K562 (cell line): Measurements from ENCODE around the gene ERICH6. TPM values are rescaled to one million over a fixed set of nuclear protein-coding genes. Genes with fewer than 3 reads are reported as not detected.

Experiments used
- ATAC-seq: fragments of 200-7000 bp; cut with Tn5 transposase; 3 replicates; pipeline ENCODE4 v1.9.1; 2020; ENCODE audit warnings: moderate library complexity
- BruUV-seq: library from RNA; stranded (reverse); fragments of 400-500 nt; replicated peaks from 2 replicates; lab custom pipeline; 2021; lab: Mats Ljungman, UMichigan
- CTCF ChIA-PET: fragments of 300-600 bp; formaldehyde crosslinking; extraction: SDS; loops from one replicate; lab custom pipeline; 2021; ENCODE audit warnings: low intra/inter-chr PET ratio; lab: Yijun Ruan, JAX
- POLR2A ChIA-PET: fragments of 300-600, 350-650 bp; sonication (Branson Sonifier 250); formaldehyde crosslinking; extraction: SDS; loops from one replicate; lab custom pipeline; 2021; ENCODE audit warnings: antibody characterized with exemption, inconsistent platforms; lab: Yijun Ruan, JAX
- DNase-seq, 4 experiments: peaks; one replicate each; pipeline versions ENCODE4 v3.0.0 to v3.0.0-alpha.2; 2011 to 2018; ENCODE audit warnings: low spot score in 3 of 4, mixed read lengths in 3 of 4; ENCODE audit errors: extremely low read depth in 1 of 4
- FAIRE-seq: peaks from 2 replicates; lab custom pipeline; 2011; peaks lifted over from hg19 to GRCh38; lab: Jason Lieb, UNC
- H2AFZ ChIP-seq: 2 replicates; pipeline ENCODE4 v1.6.0; 2011; ENCODE audit warnings: low read depth, low read length, control low read depth, inconsistent platforms
- H3K27ac ChIP-seq: fragments of 200-600 bp; 3 replicates; pipeline ENCODE4 v1.8.0; 2011; ENCODE audit warnings: low read depth, mild to moderate bottlenecking, control low read depth, inconsistent platforms, low read length, moderate library complexity, mixed read lengths; ENCODE audit errors: extremely low read depth
- H3K27me3 ChIP-seq, 2 experiments: fragments of 300-600 bp in 1 of 2; 2 replicates in 1 of 2; 3 replicates in 1 of 2; pipeline versions ENCODE4 v1.6.0 to v1.8.0; 2011; ENCODE audit warnings: inconsistent platforms in 2 of 2, low read length in 2 of 2, mild to moderate bottlenecking in 1 of 2, mixed read lengths in 1 of 2, moderate library complexity in 1 of 2; ENCODE audit not compliant: control insufficient read depth in 2 of 2, insufficient read depth in 2 of 2
- H3K36me3 ChIP-seq: fragments of 300-600 bp; 3 replicates; pipeline ENCODE4 v1.8.0; 2011; ENCODE audit warnings: mild to moderate bottlenecking, low read length, inconsistent platforms; ENCODE audit not compliant: control insufficient read depth, insufficient read depth
- H3K4me1 ChIP-seq, 2 experiments: fragments of 200-600 bp in 1 of 2; replicated peaks in 1 of 2; 2 replicates in 1 of 2; 3 replicates in 1 of 2; pipeline versions ENCODE4 v1.5.1 to v1.8.0; 2011; ENCODE audit warnings: inconsistent platforms in 2 of 2, low read length in 2 of 2, mild to moderate bottlenecking in 1 of 2, mixed read lengths in 1 of 2, moderate library complexity in 1 of 2; ENCODE audit not compliant: control insufficient read depth in 2 of 2, insufficient read depth in 2 of 2
- H3K4me2 ChIP-seq: 2 replicates; pipeline ENCODE4 v1.6.1; 2011; ENCODE audit warnings: low read length, control low read depth, inconsistent platforms, mixed read lengths; ENCODE audit not compliant: insufficient read depth
- H3K4me3 ChIP-seq: fragments of 200-600 bp; sonication (generic), shearing (Covaris generic); 2 replicates; pipeline ENCODE4 v1.5.1; 2016; ENCODE audit warnings: control low read depth, inconsistent platforms
- H3K79me2 ChIP-seq: fragments of 200-600 bp; 3 replicates; pipeline ENCODE4 v1.8.0; 2011; ENCODE audit warnings: low read length, inconsistent platforms; ENCODE audit not compliant: control insufficient read depth, insufficient read depth
- H3K9ac ChIP-seq, 2 experiments: 2 replicates each; pipeline versions ENCODE4 v1.6.0 to v1.6.1; 2011; ENCODE audit warnings: low read depth in 2 of 2, low read length in 2 of 2, control low read depth in 1 of 2, inconsistent platforms in 1 of 2, mild to moderate bottlenecking in 1 of 2, mixed read lengths in 1 of 2; ENCODE audit not compliant: insufficient read depth in 1 of 2
- H3K9me1 ChIP-seq: one replicate; pipeline ENCODE4 v1.6.0; 2011; ENCODE audit warnings: inconsistent platforms, mild to moderate bottlenecking, low read length, moderate library complexity; ENCODE audit not compliant: control insufficient read depth, insufficient read depth
- H3K9me3 ChIP-seq: replicated peaks from 2 replicates; pipeline ENCODE4 v1.5.1; 2011; ENCODE audit warnings: low read depth, low read length, inconsistent platforms; ENCODE audit not compliant: control insufficient read depth, insufficient read depth
- H4K20me1 ChIP-seq: replicated peaks from 2 replicates; pipeline ENCODE4 v1.6.1; 2011; ENCODE audit warnings: low read length, inconsistent platforms, mixed read lengths; ENCODE audit not compliant: control insufficient read depth, insufficient read depth
- CAMTA2 ChIP-seq: fragments of 250-450 bp; sonication (Bioruptor Pico); conservative IDR thresholded peaks from 2 replicates; pipeline ENCODE4 v1.5.1; 2022
- GTF2E2 ChIP-seq: fragments of 200-800 bp; sonication (Bioruptor generic); IDR thresholded peaks from 2 replicates; pipeline ENCODE4 v1.6.1; 2016; ENCODE audit warnings: missing genetic modification characterization, missing compliant biosample characterization
- MAFG ChIP-seq: fragments of 450-650 bp; conservative IDR thresholded peaks from 2 replicates; pipeline ENCODE4 v1.6.1; 2016; ENCODE audit warnings: missing genetic modification characterization, missing compliant biosample characterization
- RAD51 ChIP-seq: fragments of 450-650 bp; IDR thresholded peaks from 2 replicates; pipeline ENCODE4 v1.7.1; 2016; ENCODE audit warnings: low read depth, mild to moderate bottlenecking, borderline replicate concordance
- SRSF3 ChIP-seq: fragments of 200-400 bp; formaldehyde crosslinking; IDR thresholded peaks from 2 replicates; pipeline ENCODE4 v1.6.1; 2016; ENCODE audit warnings: mild to moderate bottlenecking, low read length, moderate library complexity; ENCODE audit not compliant: insufficient read depth
- TAF15 ChIP-seq: fragments of 200-400 bp; formaldehyde crosslinking; IDR thresholded peaks from 2 replicates; pipeline ENCODE4 v1.6.1; 2017; ENCODE audit warnings: mild to moderate bottlenecking, low read depth, low read length, moderate library complexity
- U2AF1 ChIP-seq: fragments of 200-400 bp; formaldehyde crosslinking; optimal IDR thresholded peaks from 2 replicates; pipeline ENCODE3; 2017; ENCODE audit warnings: mild to moderate bottlenecking, low read depth, low read length, moderate library complexity
- ZNF165 ChIP-seq: fragments of 250-450 bp; sonication (Bioruptor Pico); IDR thresholded peaks from 2 replicates; pipeline ENCODE4 v1.4.0; 2020; ENCODE audit warnings: borderline replicate concordance
- ZNF584 ChIP-seq: fragments of 200-800 bp; sonication (Bioruptor generic); IDR thresholded peaks from 2 replicates; pipeline ENCODE4 v1.6.1; 2016; ENCODE audit warnings: low read depth, mild to moderate bottlenecking, missing genetic modification characterization, missing compliant biosample characterization
- in situ Hi-C: fragments of 300-500 bp; cut with MboI; formaldehyde crosslinking; loops from 4 replicates; pipeline ENCODE4 v1.15.0; 2018; ENCODE audit warnings: inconsistent platforms, mixed read lengths
- intact Hi-C: fragments of 100-400 bp; cut with micrococcal nuclease; formaldehyde crosslinking; loops from 2 replicates; pipeline ENCODE4 v1.14.2; 2022
- polyA plus RNA-seq, 8 experiments: library from polyadenylated mRNA; depleted of rRNA in 4 of 8; stranded (reverse) in 5 of 8; unstranded in 3 of 8; fragments of >200 nt; fragmentation: Nextera tagmentation in 2 of 8; fragmentation: Illumina TruSeq in 1 of 8; extraction: Ambion mirVana in 2 of 8; extraction: Trizol in 1 of 8; gene quantifications; 2 replicates each; pipeline versions ENCODE4 v1.2.1 to v1.2.3, GENCODE V29; 2011 to 2014; ENCODE audit warnings: inconsistent platforms in 1 of 8, missing spikeins in 1 of 8
- total RNA-seq, 7 experiments: library from RNA; depleted of rRNA in 6 of 7; stranded (reverse); fragments of >200 nt in 6 of 7; fragmentation: Illumina TruSeq in 2 of 7; extraction: Trizol in 2 of 7; gene quantifications; 2 replicates each; pipeline versions ENCODE4 v1.2.1 to v1.2.3, GENCODE V29; 2011 to 2021; ENCODE audit warnings: low replicate concordance in 1 of 7
- TF ChIP-seq, protein P1 (sequence below): IDR thresholded peaks from 2 replicates; pipeline ENCODE4 v1.6.1; 2011; ENCODE audit warnings: borderline replicate concordance, low read depth, mild to moderate bottlenecking, moderate library complexity, low read length; ENCODE audit not compliant: insufficient read depth, poor library complexity, severe bottlenecking

The ERICH6 gene
- total and polyA plus RNA-seq, 9 of the 15 experiments (the other 6 are each of a cell fraction or from before 2014, with no cell fraction given), result not detected

DNA sequence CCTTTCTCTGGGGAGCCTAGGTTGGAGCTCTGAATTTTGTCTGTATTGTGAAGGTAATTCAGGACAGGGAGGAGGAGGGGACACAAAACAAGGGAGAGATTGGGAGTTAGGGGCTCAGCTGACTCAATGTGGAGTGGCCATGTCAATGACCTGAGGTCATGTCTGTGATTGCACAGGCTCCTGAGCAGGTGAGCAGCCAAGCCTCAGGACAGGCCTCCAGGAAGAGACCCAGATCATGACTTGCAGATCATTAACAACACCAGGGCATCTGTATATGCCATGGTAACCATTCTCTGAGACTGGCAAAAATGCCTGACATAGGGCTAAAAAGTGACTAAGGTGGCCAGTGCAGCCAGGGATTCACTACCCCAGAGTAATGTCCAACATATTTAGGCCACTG, 20.9 kb downstream of the ERICH6 start:
- H3K9me3 ChIP-seq, result no peaks in the 10 kb centered on the region
- H3K9ac ChIP-seq, result no peak overlapping the region
- TF ChIP-seq, protein P1, sequence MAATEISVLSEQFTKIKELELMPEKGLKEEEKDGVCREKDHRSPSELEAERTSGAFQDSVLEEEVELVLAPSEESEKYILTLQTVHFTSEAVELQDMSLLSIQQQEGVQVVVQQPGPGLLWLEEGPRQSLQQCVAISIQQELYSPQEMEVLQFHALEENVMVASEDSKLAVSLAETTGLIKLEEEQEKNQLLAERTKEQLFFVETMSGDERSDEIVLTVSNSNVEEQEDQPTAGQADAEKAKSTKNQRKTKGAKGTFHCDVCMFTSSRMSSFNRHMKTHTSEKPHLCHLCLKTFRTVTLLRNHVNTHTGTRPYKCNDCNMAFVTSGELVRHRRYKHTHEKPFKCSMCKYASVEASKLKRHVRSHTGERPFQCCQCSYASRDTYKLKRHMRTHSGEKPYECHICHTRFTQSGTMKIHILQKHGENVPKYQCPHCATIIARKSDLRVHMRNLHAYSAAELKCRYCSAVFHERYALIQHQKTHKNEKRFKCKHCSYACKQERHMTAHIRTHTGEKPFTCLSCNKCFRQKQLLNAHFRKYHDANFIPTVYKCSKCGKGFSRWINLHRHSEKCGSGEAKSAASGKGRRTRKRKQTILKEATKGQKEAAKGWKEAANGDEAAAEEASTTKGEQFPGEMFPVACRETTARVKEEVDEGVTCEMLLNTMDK, result no peak
- TF ChIP-seq SRSF3, result no peak
- TF ChIP-seq TAF15, result no peak
- no peak for TF ChIP-seq ZNF165 (CRISPR knock-in tag)
- no peak for TF ChIP-seq U2AF1
- TF ChIP-seq GTF2E2 (tag), result no peak
- TF ChIP-seq MAFG (tag), result no peak
- TF ChIP-seq ZNF584 (CRISPR knock-in tag), result no peak
- no peak for TF ChIP-seq CAMTA2 (CRISPR knock-in tag)
- no peak for TF ChIP-seq RAD51
- DNase-seq (no peak), ATAC-seq (no peak), FAIRE-seq (no peak)
- BruUV-seq, result no TSS peak
- H3K4me2 ChIP-seq, result no peak overlapping the region
- in situ Hi-C loops (no loop called here), intact Hi-C loops (no loop called here)
- POLR2A ChIA-PET, result interaction anchor here (1.0 kb wide), 1 partner anchor 23 kb away, joined by 4 read pairs; no protein-coding TSS in a partner anchor
- no peak overlapping the region for H3K27ac ChIP-seq
- CTCF ChIA-PET, result no interaction called here
- H3K36me3 ChIP-seq, result no peaks in the 10 kb centered on the region
- H2AFZ ChIP-seq, result no peak overlapping the region
- no peaks in the 10 kb centered on the region for H4K20me1 ChIP-seq
- no peaks in the 10 kb centered on the region for H3K9me1 ChIP-seq
- H3K79me2 ChIP-seq, result no peaks in the 10 kb centered on the region
- no peak overlapping the region for H3K4me3 ChIP-seq
- no peaks in the 10 kb centered on the region for H3K27me3 ChIP-seq
- H3K4me1 ChIP-seq, result peaks cover 6 to 9% of the 10 kb centered on the region in 2 experiments; a peak in 3 of 5 replicates
